ENCODE measurements around the gene ITIH4. TPM values are rescaled to one million over a fixed set of nuclear protein-coding genes. Genes with fewer than 3 reads are reported as not detected.

ITIH4 gene
- total and polyA plus RNA-seq, 9 of the 15 experiments (the other 6 are each of a cell fraction or from before 2014, with no cell fraction given), result 0.09 to 0.62 (median 0.20) TPM; not detected in 6

DNA sequence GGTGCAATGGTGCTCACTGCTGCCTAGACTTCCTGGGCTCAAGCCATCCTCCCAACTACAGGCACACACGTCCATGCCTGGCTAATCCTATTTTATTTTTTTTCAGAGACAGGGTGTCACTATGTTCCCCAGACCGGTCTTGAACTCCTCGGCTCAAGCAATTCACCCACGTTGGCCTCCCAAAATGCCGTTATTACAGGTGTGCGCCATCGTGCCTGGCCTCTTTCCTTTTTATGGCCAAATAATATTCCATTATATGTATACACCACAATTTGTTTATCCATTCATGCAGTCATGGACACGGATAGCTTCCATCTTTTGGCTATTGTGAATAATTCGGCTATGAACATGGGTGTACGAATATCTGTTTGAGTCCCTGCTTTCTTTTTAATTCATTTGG, 58.8 kb downstream of the ITIH4 start:
- Histone ChIP-seq H3K9ac (ENCODE audit: insufficient read depth in 1 of 2, low read depth in 2 of 2, low read length in 2 of 2) (peak overlapping the region in 1 of 2 experiments; percentile 83; a peak in 2 of 4 replicates), H3K36me3 (ENCODE audit: control insufficient read depth, insufficient read depth, low read length) (peaks cover 7% of the 10 kb centered on the region; the same call in 1 of the 3 replicates), H3K4me2 (ENCODE audit: insufficient read depth, low read length) (0 out of 2 replicates have a peak overlapping the region, but pooled peaks have one; percentile 93), H4K20me1 (replicated peaks; ENCODE audit: control insufficient read depth, insufficient read depth, low read length) (no peaks in the 10 kb centered on the region), H3K9me1 (ENCODE audit: control insufficient read depth, insufficient read depth, low read length) (no peaks in the 10 kb centered on the region), H3K9me3 (replicated peaks; ENCODE audit: control insufficient read depth, insufficient read depth, low read depth, low read length) (no peaks in the 10 kb centered on the region), H3K27ac (ENCODE audit: extremely low read depth, low read depth, low read length) (peak overlapping the region; percentile 88), H3K4me3 (no peak overlapping the region), H3K4me1 (replicated peaks in 1 of 2; ENCODE audit: control insufficient read depth in 2 of 2, insufficient read depth in 2 of 2, low read length in 2 of 2) (peaks cover 3 to 4% of the 10 kb centered on the region in 2 experiments; a peak in 2 of 5 replicates), H3K79me2 (ENCODE audit: control insufficient read depth, insufficient read depth, low read length) (peaks cover 24% of the 10 kb centered on the region), H2AFZ (ENCODE audit: low read depth, low read length) (peak overlapping the region; percentile 94; the same call in 1 of the 2 replicates), H3K27me3 (ENCODE audit: control insufficient read depth in 2 of 2, insufficient read depth in 2 of 2, low read length in 2 of 2) (no peaks in the 10 kb centered on the region)
- ChIA-PET CTCF (ENCODE audit: low intra/inter-chr PET ratio) (interaction anchor here (0.7 kb wide), 1 partner anchor 376 kb away, joined by 6 read pairs; no protein-coding TSS in a partner anchor), POLR2A (interaction anchor here (0.6 to 1.5 kb wide), 3 partner anchors 11 to 30 kb away, joined by 3 to 7 read pairs (median 3); no protein-coding TSS in a partner anchor)
- FAIRE-seq, result no peak
- DNase-seq (ENCODE audit: extremely low read depth in 1 of 4, low spot score in 3 of 4), result no peak
- intact Hi-C loops (cut with micrococcal nuclease) (no loop called here), in situ Hi-C loops (cut with MboI) (no loop called here)
- no TSS peak for BruUV-seq (replicated peaks)
- WGBS (ENCODE audit: insufficient coverage, low coverage, missing lambda C conversion rate), result 85% methylated on average over 9 of the region's 10 CpGs
- no peak for TF ChIP-seq ZNF274 (IDR thresholded peaks at IDR 0.05; ENCODE audit: borderline replicate concordance, low read depth, low read length)
- ATAC-seq, result no peak

DNA sequence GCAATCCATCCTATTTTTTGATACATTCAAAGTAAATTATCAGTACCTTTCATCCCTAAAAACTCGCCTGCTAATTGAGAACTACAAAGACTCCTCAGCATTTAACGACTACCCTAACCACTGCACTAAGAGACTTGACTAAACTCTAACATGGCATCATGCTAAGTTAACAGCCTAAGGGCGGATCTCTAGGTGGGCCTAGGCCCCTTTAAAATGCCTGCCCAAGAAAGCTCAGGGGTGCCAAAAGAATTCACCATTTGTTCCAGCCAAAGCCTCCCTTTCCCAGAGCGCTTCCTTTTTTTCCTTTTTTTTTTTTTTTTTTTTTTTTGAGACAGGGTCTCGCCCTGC, 59.2 kb downstream of the ITIH4 start:
- ChIA-PET CTCF (ENCODE audit: low intra/inter-chr PET ratio) (interaction anchor here (0.7 kb wide), 1 partner anchor 375 kb away, joined by 6 read pairs; no protein-coding TSS in a partner anchor), POLR2A (interaction anchor here (0.7 to 1.5 kb wide), 6 partner anchors 10 to 210 kb away, joined by 3 to 7 read pairs (median 4); no protein-coding TSS in a partner anchor)
- Histone ChIP-seq H3K36me3 (ENCODE audit: control insufficient read depth, insufficient read depth, low read length) (peaks cover 7% of the 10 kb centered on the region; the same call in 1 of the 3 replicates), H3K27me3 (ENCODE audit: control insufficient read depth in 2 of 2, insufficient read depth in 2 of 2, low read length in 2 of 2) (no peaks in the 10 kb centered on the region), H3K9ac (ENCODE audit: insufficient read depth in 1 of 2, low read depth in 2 of 2, low read length in 2 of 2) (peak overlapping the region; percentile 83 to 84; a peak in 3 of 4 replicates), H3K4me3 (peak overlapping the region; percentile 80), H2AFZ (ENCODE audit: low read depth, low read length) (peak overlapping the region; percentile 94), H3K79me2 (ENCODE audit: control insufficient read depth, insufficient read depth, low read length) (peaks cover 24% of the 10 kb centered on the region), H3K9me3 (replicated peaks; ENCODE audit: control insufficient read depth, insufficient read depth, low read depth, low read length) (no peaks in the 10 kb centered on the region), H3K9me1 (ENCODE audit: control insufficient read depth, insufficient read depth, low read length) (no peaks in the 10 kb centered on the region), H3K4me2 (ENCODE audit: insufficient read depth, low read length) (peak overlapping the region; percentile 93), H3K4me1 (replicated peaks in 1 of 2; ENCODE audit: control insufficient read depth in 2 of 2, insufficient read depth in 2 of 2, low read length in 2 of 2) (peaks cover 3 to 4% of the 10 kb centered on the region in 2 experiments; a peak in 2 of 5 replicates), H4K20me1 (replicated peaks; ENCODE audit: control insufficient read depth, insufficient read depth, low read length) (no peaks in the 10 kb centered on the region), H3K27ac (ENCODE audit: extremely low read depth, low read depth, low read length) (peak overlapping the region; percentile 88)
- intact Hi-C loops (cut with micrococcal nuclease), result no loop called here
- FAIRE-seq, result no peak
- DNase-seq (ENCODE audit: extremely low read depth in 1 of 4, low spot score in 3 of 4), result no peak
- 21% methylated on average over 3 of the region's 5 CpGs for WGBS (ENCODE audit: insufficient coverage, low coverage, missing lambda C conversion rate)
- TF ChIP-seq ARNT (IDR thresholded peaks at IDR 0.05) (0 out of 4 replicates have a peak, but pooled peaks of 1 of the 2 experiments have one; percentile 5), ZNF316 (IDR thresholded peaks at IDR 0.05) (0 out of 2 replicates have a peak, but pooled peaks have one; percentile 0), GTF2E2 (tag; IDR thresholded peaks at IDR 0.05) (peak; percentile 36; the same call in 1 of the 2 replicates), TAF9B (IDR thresholded peaks at IDR 0.05; ENCODE audit: partially characterized antibody) (peak; percentile 22), BACH1 (tag; IDR thresholded peaks at IDR 0.05) (0 out of 2 replicates have a peak, but pooled peaks have one; percentile 21)
- TF ChIP-seq, protein P1, sequence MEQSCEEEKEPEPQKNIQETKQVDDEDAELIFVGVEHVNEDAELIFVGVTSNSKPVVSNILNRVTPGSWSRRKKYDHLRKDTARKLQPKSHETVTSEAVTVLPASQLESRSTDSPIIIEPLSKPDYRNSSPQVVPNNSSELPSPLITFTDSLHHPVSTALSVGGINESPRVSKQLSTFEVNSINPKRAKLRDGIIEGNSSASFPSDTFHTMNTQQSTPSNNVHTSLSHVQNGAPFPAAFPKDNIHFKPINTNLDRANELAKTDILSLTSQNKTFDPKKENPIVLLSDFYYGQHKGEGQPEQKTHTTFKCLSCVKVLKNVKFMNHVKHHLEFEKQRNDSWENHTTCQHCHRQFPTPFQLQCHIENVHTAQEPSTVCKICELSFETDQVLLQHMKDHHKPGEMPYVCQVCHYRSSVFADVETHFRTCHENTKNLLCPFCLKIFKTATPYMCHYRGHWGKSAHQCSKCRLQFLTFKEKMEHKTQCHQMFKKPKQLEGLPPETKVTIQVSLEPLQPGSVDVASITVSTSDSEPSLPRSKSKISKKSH (CRISPR knock-in tag; IDR thresholded peaks at IDR 0.05), result no peak
- TF ChIP-seq, protein P2, sequence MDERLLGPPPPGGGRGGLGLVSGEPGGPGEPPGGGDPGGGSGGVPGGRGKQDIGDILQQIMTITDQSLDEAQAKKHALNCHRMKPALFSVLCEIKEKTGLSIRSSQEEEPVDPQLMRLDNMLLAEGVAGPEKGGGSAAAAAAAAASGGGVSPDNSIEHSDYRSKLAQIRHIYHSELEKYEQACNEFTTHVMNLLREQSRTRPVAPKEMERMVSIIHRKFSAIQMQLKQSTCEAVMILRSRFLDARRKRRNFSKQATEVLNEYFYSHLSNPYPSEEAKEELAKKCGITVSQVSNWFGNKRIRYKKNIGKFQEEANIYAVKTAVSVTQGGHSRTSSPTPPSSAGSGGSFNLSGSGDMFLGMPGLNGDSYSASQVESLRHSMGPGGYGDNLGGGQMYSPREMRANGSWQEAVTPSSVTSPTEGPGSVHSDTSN (CRISPR knock-in tag; IDR thresholded peaks at IDR 0.05; ENCODE audit: low read depth), result no peak
- TF ChIP-seq, protein P2 (tag; conservative IDR thresholded peaks at IDR 0.05; ENCODE audit: low read depth), result no peak
- BruUV-seq (replicated peaks), result TSS peak; percentile 96
- ATAC-seq, result peak; percentile 25
- in situ Hi-C loops (cut with MboI), result no loop called here

All from K562 (cell line).